A549 (cell line): Measurements from ENCODE around the gene SLC6A19.

Source experiments
- BHLHE40 ChIP-seq: IDR thresholded peaks from 2 replicates; pipeline ENCODE4 v1.6.1; 2012; ENCODE audit warnings: low read depth, low read length, inconsistent platforms
- CBX2 ChIP-seq: fragments of 200-600 bp; sonication (generic); IDR thresholded peaks from 2 replicates; pipeline ENCODE4 v1.6.1; 2016; ENCODE audit warnings: low read depth, mild to moderate bottlenecking, borderline replicate concordance
- CBX8 ChIP-seq: fragments of 200-600 bp; sonication (generic); IDR thresholded peaks from 2 replicates; pipeline ENCODE4 v1.6.1; 2016
- HOXB13 ChIP-seq: fragments of 250-450 bp; sonication (Bioruptor Pico); IDR thresholded peaks from 2 replicates; pipeline ENCODE4 v1.5.0; 2020; ENCODE audit warnings: low read depth, mild to moderate bottlenecking, moderate library complexity
- POLR2A ChIP-seq: IDR thresholded peaks from 2 replicates; pipeline ENCODE4 v1.6.1; 2012; ENCODE audit warnings: mild to moderate bottlenecking, low read length
- RFX5 ChIP-seq: fragments of 450-650 bp; IDR thresholded peaks from 2 replicates; pipeline ENCODE4 v1.7.1; 2014; ENCODE audit warnings: antibody characterized with exemption, mild to moderate bottlenecking, moderate library complexity
- RNF2 ChIP-seq: fragments of 200-600 bp; sonication (generic); IDR thresholded peaks from 2 replicates; pipeline ENCODE4 v1.6.1; 2016; ENCODE audit warnings: low read depth, mild to moderate bottlenecking, antibody characterized with exemption, moderate library complexity, borderline replicate concordance
- ZFP36 ChIP-seq: fragments of 450-650 bp; IDR thresholded peaks from 2 replicates; pipeline ENCODE4 v1.6.1; 2014; ENCODE audit warnings: borderline replicate concordance; ENCODE audit not compliant: partially characterized antibody
- TF ChIP-seq, protein P1 (sequence below): fragments of >200 bp; sonication (Bioruptor Twin); formaldehyde crosslinking; IDR thresholded peaks from 3 replicates; pipeline ENCODE4 v1.5.1; 2016
- TF ChIP-seq, protein P2 (sequence below): fragments of >200 bp; sonication (Bioruptor Twin); formaldehyde crosslinking; IDR thresholded peaks from 2 replicates; pipeline ENCODE4 v1.6.1; 2016
- TF ChIP-seq, protein P3 (sequence below): fragments of 150-350 bp; IDR thresholded peaks from 2 replicates; pipeline ENCODE4 v1.6.1; 2014; ENCODE audit warnings: low read depth, mild to moderate bottlenecking, low read length
- TF ChIP-seq, protein P4 (sequence below): IDR thresholded peaks from 2 replicates; pipeline ENCODE4 v1.6.1; 2012
- TF ChIP-seq, protein P5 (sequence below): fragments of 200-600 bp; sonication (generic); IDR thresholded peaks from 2 replicates; pipeline ENCODE4 v1.6.1; 2016; ENCODE audit warnings: antibody characterized with exemption, mild to moderate bottlenecking, moderate library complexity

DNA sequence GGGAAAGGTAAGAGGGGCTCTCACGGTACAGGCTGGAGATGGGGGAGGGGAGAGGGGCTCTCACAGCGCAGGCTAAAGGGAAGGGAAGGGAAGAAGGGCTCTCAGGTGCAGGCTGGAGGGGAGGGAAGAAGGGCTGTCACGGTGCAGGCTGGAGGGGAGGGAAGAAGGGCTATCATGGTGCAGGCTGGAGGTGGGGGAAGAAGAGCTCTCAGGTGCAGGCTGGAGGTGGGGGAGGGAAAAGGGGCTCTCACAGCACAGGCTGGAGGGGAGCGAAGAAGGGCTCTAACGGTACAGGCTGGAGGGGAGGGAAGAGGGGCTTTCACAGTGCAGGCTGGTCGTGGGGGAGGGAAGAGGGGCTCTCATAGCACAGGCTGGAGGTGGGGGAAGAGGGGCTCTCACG, 28.4 kb downstream of the SLC6A19 start:
- TF ChIP-seq POLR2A: no peak
- no peak for TF ChIP-seq HOXB13 (CRISPR knock-in tag)
- TF ChIP-seq, protein P1, sequence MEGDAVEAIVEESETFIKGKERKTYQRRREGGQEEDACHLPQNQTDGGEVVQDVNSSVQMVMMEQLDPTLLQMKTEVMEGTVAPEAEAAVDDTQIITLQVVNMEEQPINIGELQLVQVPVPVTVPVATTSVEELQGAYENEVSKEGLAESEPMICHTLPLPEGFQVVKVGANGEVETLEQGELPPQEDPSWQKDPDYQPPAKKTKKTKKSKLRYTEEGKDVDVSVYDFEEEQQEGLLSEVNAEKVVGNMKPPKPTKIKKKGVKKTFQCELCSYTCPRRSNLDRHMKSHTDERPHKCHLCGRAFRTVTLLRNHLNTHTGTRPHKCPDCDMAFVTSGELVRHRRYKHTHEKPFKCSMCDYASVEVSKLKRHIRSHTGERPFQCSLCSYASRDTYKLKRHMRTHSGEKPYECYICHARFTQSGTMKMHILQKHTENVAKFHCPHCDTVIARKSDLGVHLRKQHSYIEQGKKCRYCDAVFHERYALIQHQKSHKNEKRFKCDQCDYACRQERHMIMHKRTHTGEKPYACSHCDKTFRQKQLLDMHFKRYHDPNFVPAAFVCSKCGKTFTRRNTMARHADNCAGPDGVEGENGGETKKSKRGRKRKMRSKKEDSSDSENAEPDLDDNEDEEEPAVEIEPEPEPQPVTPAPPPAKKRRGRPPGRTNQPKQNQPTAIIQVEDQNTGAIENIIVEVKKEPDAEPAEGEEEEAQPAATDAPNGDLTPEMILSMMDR: no peak
- no peak for TF ChIP-seq CBX2
- TF ChIP-seq, protein P2, sequence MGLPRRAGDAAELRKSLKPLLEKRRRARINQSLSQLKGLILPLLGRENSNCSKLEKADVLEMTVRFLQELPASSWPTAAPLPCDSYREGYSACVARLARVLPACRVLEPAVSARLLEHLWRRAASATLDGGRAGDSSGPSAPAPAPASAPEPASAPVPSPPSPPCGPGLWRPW: no peak
- TF ChIP-seq, protein P3, sequence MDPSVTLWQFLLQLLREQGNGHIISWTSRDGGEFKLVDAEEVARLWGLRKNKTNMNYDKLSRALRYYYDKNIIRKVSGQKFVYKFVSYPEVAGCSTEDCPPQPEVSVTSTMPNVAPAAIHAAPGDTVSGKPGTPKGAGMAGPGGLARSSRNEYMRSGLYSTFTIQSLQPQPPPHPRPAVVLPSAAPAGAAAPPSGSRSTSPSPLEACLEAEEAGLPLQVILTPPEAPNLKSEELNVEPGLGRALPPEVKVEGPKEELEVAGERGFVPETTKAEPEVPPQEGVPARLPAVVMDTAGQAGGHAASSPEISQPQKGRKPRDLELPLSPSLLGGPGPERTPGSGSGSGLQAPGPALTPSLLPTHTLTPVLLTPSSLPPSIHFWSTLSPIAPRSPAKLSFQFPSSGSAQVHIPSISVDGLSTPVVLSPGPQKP: no peak
- no peak for TF ChIP-seq CBX8
- TF ChIP-seq, protein P4, sequence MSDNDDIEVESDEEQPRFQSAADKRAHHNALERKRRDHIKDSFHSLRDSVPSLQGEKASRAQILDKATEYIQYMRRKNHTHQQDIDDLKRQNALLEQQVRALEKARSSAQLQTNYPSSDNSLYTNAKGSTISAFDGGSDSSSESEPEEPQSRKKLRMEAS: no peak
- no peak for TF ChIP-seq ZFP36
- TF ChIP-seq RNF2: no peak
- no peak for TF ChIP-seq BHLHE40
- TF ChIP-seq RFX5: no peak
- TF ChIP-seq, protein P5, sequence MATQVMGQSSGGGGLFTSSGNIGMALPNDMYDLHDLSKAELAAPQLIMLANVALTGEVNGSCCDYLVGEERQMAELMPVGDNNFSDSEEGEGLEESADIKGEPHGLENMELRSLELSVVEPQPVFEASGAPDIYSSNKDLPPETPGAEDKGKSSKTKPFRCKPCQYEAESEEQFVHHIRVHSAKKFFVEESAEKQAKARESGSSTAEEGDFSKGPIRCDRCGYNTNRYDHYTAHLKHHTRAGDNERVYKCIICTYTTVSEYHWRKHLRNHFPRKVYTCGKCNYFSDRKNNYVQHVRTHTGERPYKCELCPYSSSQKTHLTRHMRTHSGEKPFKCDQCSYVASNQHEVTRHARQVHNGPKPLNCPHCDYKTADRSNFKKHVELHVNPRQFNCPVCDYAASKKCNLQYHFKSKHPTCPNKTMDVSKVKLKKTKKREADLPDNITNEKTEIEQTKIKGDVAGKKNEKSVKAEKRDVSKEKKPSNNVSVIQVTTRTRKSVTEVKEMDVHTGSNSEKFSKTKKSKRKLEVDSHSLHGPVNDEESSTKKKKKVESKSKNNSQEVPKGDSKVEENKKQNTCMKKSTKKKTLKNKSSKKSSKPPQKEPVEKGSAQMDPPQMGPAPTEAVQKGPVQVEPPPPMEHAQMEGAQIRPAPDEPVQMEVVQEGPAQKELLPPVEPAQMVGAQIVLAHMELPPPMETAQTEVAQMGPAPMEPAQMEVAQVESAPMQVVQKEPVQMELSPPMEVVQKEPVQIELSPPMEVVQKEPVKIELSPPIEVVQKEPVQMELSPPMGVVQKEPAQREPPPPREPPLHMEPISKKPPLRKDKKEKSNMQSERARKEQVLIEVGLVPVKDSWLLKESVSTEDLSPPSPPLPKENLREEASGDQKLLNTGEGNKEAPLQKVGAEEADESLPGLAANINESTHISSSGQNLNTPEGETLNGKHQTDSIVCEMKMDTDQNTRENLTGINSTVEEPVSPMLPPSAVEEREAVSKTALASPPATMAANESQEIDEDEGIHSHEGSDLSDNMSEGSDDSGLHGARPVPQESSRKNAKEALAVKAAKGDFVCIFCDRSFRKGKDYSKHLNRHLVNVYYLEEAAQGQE: no peak
